Measurements from ENCODE around the gene ALPK3. TPM values are rescaled to one million over a fixed set of nuclear protein-coding genes. Genes with fewer than 3 reads are reported as not detected.
A peak's percentile ranks its signal among the peaks of the same experiment; 100 is the strongest.

Gene ALPK3
- polyA plus RNA-seq, 5 donors: 13.8 to 23.6 (median 17.2) TPM

DNA sequence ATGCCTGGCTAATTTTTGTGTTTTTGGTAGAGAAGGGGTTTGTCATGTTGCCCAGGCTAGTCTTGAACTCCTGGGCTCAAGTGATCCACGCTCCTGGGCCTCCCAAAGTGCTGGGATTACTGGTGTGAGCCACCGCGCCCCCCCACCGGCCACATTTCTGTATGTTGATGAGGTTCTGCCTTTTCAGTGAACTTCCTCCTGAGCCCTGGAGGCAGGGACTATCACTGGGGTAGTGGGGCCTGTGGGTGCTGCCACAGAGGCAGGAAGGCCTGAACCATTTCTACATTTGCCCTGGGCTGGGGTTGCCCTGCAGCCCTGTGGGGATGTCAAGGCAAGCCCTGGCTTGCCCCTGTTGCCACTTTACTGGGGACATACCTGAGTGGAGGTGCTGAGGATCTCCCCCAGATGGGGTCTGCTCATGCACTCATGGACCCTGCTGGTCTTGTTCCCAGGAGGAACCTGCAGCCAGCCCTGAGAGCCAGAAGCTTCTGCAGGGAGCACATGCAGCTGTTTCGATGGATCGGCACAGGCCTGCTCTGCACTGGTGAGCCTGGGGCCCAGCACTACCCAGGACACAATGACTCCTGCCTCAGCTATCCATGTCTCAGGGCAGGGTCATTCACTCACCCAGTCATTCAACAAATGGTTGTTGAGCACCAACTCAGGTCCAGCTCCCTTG lies 73.0 kb downstream of the ALPK3 start:
- no peak for DNase-seq

GRCh38 chr15:84890670-84891162 lies 73.6 kb downstream of the ALPK3 start:
- DNase-seq: no peak

- no peak for DNase-seq
Measured at GRCh38 chr15:84891339-84891738, 74.2 kb downstream of the ALPK3 start.

DNA sequence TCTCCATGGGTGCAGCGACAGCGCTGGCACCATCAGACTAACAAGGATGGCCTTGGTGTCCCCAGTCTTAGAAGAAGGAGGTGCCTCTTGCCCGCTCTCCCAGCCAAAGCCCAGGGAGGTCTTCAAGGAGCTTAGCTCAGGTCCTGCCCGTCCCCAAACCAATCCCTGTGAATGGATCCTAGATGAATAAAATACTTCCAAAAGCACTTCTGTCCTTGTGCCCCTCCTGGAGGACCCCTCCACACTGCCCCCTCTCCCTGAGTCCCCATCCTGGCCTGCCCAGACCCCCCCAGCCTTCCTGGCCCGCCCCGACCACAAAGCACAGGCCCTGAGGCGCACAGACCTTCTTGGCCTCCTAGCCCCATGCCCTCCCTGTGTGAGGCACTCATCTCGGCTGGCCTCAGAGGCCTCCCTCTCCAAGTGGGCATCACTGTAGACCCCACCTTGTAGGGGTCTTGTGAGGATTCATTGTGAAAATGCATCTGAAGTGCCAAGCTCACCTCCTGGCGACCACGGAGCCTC lies 75.7 kb downstream of the ALPK3 start:
- no peak for DNase-seq

DNA sequence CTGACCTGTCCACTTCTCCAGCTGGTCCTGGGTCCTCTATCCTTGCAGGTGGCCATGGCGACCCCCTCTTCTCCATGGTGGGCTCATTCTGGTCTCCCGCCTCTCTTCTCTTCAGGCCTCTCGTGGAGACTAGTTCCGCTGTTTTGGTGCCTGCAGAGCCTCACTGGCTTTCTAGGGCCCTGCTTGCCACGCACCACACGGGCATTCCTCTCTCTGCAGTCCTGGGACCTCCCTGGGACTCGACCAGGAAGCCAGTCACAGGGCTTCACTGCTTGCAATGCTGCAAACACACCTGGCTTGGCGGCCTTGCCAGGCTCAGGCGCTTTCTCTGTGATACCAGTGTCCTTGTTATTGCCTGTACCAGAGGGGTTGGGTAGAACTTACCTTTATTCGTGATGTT lies 76.5 kb downstream of the ALPK3 start:
- no peak for DNase-seq

DNA sequence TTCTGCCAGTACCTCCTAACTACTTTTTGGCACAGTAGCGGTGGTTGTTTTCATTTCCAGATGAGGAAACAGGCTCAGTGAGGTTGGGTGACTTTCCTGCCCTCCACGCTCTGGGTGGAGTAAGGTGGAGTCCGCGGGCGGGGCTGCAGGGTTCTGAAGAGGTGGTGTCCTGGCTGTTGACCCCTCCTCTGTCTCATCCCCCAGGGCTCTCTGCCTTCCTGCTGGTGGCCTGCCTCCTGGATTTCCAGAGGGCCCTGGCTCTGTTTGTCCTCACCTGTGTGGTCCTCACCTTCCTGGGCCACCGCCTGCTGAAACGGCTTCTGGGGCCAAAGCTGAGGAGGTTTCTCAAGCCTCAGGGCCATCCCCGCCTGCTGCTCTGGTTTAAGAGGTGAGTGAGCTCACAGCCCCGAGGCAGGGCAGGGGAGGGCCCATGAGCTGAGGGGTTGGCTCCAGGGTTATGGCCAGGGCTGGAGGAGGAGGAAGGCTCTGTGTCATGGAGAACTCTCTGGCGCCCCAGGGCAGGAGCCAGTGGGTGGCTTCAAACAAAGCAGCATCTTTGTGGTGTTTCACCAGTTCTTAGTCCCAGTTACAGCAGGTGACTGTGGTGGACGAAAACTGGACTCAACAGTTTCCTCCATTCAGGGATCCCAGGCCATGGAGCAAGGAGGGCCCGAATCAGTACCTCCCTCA lies 77.7 kb downstream of the ALPK3 start:
- DNase-seq: no peak

DNA sequence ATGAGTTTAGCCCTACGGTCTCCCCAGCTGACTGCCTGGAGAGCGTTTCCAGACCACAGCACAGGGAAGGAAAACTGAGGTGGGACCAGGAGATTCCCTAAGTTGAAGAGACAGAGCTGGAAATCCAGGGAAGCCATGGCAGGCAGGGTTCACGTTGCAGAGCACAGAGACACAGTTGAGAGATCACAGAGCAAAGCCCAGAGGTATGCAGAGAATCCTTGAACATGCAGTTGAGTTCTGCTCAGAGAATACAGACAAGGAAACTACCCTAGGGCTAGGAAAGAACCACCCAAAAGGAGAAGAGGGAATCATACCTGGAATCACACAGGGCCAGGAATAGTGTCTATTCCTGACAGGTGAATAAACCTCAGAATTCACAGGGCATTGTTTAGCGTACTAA lies 81.6 kb downstream of the ALPK3 start:
- no peak for DNase-seq

DNA sequence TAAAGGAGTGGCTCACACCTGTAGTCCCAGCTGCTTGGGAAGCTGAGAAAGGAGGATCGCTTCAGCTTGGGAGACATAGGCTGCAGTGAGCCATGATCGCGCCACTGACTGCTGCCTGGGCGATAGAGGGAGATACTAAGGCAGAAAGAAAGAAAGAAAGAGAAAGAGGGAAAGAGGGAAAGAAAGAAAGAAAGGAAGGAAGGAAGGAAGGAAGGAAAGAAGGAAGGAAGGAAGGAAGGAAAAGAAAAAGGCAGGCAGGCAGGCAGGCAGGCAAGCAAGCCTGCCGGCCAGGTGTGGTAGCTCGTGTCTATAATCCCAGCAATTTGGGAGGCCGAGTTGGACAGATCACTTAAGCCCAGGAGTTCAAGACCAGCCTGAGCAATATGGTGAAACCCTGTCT lies 82.6 kb downstream of the ALPK3 start:
- no peak for DNase-seq

GRCh38 chr15:84901540-84901939 lies 84.4 kb downstream of the ALPK3 start:
- no peak for DNase-seq

DNA sequence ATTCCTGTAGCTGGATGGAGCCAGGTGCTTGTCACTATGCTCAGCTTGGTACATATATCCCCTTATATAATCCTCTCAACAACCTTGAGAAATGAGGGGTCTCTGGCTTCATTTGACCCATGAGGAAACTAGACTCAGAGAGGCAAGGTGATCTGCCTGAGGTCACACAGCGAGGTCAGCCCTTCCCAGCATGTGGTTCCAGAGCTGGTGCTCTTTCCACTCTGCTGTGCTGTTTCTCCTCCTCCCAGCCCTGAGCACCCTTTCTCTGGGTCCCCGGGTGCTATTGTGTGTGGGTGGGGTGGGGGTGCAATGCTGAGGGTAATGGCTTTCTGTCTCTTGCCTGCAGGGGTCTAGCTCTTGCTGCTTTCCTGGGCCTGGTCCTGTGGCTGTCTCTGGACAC lies 86.6 kb downstream of the ALPK3 start:
- no peak for DNase-seq

DNA sequence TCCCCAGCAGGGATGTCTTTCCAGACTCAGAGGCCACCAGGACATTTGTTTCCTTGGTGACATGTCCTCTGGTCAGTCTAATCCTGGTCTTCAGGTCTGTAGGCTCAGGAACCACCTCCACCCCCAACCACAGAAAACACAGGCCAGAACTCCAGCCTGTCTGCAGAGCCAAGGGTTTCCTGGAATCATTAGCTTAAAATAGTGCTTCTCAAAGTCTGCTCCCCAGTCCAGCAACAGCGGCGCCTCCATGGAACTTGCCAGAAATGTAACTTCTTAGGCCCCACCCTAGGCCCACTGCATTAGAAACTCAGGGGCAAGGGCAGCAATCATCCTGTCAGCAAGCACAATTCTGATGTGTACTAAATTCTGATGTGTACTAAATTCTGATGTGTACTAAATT lies 87.3 kb downstream of the ALPK3 start:
- DNase-seq: no peak

DNA sequence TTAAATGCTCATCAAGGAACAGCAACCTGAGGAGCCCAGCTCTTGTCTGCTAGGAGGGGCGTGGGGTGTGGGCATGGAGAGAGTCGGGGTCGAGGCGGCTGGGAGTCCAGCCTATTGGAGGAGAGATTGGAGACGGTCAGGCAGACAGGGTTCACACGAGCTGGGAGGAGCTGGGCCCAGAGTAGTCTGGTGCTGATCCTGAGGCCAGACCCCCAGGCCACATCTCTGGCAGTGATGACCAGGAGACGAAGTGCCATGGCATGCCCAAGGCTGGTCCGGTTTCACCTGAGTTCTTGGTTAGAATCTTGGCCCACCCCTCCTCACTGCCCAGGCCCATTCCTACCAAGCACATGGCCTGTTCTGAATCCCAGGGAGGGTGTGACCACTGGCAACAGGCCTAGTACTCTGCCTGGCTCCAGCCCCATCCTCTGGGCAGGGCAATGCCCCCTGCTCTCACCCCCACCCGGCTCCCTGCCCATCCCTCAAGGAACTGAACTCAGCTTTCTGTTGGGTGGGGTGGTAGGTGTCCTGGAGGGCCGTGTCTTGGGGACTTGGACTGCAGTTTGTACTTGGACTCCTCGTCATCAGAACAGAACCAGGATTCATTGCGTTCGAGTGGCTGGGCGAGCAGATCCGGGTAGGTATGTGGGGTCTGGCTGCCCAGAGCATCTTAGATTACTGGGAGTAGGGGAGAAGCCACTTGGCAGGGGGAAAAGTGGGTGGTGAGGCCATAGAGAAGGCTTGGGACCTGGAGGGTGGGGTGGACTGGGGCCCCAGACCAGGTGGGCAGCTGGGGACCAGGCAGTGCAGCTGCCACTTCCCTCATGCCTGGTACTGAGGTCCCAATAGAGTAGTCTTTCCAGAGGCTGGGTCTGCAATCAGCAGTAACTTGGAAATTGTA lies 88.1 kb downstream of the ALPK3 start:
- no peak for DNase-seq

DNA sequence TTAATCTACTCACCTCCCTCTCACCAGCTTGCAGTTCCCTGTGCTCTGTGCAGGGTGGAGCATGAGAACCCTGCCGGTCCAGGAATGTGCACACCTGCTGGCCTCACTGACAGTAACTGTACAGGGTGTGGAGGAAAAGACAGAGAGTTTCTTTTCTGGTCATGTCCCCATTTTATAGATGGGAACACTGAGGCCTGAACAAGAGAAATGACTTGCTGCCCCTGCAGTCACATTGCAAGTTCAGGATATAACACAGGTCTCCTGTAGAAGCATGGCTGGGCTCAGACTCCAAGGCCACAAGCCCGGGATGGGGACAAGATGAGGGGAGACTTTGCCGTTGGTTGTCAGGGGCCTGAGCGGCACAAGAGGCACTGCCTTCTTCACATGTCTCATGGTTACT lies 90.6 kb downstream of the ALPK3 start:
- no peak for DNase-seq

GRCh38 chr15:84908564-84908963 lies 91.4 kb downstream of the ALPK3 start:
- DNase-seq: no peak

GRCh38 chr15:84909029-84909428 lies 91.9 kb downstream of the ALPK3 start:
- no peak for DNase-seq

DNA sequence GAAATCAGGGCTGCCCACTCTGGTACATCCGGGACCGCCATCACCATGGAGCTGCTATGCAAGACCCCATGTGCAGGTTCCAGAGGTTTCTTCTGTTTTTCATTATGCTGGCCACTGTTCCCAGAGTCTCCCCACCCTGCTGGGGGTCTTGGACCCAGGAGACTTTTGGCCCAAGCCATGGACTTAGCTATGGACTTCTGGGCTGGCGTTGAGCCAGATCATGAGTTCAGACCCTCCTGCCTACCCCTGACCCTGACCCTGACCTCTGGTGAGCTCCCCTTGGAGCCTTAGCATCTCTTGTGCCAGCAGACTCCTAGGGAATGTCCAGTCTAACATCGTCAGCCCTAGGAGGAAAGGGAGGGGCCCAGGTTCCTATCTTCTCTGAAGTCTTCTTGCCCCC lies 92.6 kb downstream of the ALPK3 start:
- no peak for DNase-seq

DNA sequence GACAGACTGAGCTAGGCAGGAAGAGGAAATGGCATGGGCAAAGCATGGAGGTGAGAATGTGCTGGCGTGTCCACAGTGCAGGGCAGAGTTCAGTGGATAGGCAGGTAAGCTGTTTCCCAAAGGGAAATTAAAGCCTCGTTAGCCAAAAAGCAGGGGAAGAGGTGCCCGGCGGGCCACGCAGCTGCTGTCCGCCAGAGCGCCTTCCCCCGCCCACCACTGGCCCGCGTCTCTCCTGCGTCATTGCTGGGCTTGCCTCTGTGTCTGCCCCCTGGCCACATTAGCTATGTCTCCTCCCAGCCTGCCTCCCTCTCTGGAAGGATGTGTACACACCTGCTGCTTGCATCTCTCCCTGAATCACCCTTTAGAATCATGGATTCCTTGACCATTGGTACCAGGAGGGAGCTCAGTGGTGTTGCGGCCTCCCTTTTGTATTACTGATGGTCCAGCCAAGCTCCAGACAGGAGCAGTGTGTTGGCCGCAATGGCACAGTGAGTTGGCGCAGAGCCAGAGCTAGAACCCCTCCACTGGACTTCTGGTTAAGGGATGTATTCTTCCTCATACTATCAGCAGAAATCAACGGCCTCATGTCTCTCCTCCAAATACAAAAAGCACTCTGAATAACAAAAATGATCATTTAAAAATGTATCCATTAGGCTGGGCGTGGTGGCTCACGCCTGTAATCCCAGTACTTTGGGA lies 93.9 kb downstream of the ALPK3 start:
- no peak for DNase-seq

DNA sequence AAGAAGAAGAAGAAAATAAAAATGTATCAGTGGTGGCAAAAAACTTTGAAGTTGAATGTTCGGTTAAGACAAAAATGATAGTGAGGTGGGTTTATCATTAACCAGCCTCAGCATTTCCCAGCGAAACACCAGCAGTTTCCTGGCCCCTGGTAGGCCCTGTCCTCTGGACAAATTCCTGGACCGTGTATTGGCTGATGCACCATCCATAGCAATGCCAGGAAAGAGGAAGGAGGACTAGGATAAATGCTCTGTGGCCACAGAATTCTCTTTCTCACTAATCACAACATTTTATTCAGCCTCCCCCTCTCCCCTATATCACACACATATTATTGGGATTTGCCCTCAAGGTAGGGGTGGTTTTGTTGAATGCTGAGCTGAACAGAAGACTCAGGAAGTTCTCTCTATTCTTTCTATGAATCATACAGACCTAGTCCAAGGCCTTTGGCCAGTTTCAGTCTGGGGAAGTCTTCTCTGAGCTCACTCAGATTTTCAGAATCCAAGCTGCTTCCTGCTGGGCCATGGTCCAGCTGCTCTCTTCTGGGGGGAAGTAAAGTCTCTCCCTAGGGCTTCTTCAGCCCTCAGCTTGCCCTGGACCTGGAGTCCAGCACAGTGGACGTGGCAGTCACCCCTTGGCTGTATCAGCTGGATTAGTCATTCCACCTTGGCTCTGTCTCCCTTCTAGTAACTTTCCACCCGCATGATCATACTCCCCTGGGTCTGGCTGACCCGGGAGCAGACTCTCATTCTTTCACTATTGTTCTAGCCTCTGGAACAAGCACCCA lies 94.9 kb downstream of the ALPK3 start:
- DNase-seq: peak; percentile 10 to 18

GRCh38 chr15:84913360-84913723 lies 96.2 kb downstream of the ALPK3 start:
- DNase-seq: no peak

DNA sequence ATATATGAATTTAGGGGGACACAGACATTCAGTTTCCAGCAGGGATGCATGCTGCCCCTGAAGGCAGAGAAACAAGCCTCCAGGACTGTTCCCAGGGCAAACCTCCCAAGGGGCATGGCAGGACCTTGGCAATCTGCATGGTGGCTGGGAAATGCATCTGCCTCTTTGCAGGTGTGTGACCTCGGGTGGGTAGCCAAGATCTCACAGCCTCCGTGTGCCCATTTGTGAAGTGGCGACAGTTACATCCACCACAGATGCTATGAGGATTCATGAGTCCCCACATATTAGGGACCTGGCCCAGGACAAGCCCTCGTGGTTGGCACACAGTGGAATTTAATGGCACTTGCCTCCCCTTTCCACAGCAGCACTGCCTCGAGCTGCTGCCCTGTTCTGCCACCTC lies 97.2 kb downstream of the ALPK3 start:
- DNase-seq: no peak
